Stimulated activated naive B cell treated with anti-CD40 and anti-IgM and Interleukin-4, amounts not matched to agents 10 μg/mL and 1 μg/mL and 100 μg/mL, for 72 hours (primary cell): ENCODE results near the gene NHLRC4.

Experiments
- ATAC-seq, 2 donors: fragments of 150-1000 bp; cut with Tn5 transposase; replicated peaks; 2 replicates each; pipeline ENCODE4 v1.10.0; 2021; ENCODE audit warnings: moderate library complexity in 1 of 2
- DNase-seq: peaks from one replicate; pipeline ENCODE4 v3.0.0; 2021
- H3K27ac Mint-ChIP-seq: one replicate; pipeline ENCODE4 v1.8.0; 2022; ENCODE audit warnings: mild to moderate bottlenecking, mixed read lengths
- H3K27me3 Mint-ChIP-seq, 2 donors: one replicate each; pipeline ENCODE4 v1.8.0; 2022; ENCODE audit warnings: mixed read lengths in 2 of 2
- H3K36me3 Mint-ChIP-seq, 2 donors: one replicate each; pipeline ENCODE4 v1.8.0; 2022; ENCODE audit warnings: mixed read lengths in 2 of 2, mild to moderate bottlenecking in 1 of 2
- H3K4me1 Mint-ChIP-seq, 2 donors: one replicate each; pipeline ENCODE4 v1.8.0; 2022; ENCODE audit warnings: mixed read lengths in 2 of 2, mild to moderate bottlenecking in 1 of 2
- H3K4me3 Mint-ChIP-seq, 2 donors: one replicate each; pipeline ENCODE4 v1.8.0; 2022; ENCODE audit warnings: mild to moderate bottlenecking in 2 of 2, mixed read lengths in 2 of 2, moderate library complexity in 1 of 2
- H3K9me3 Mint-ChIP-seq, 2 donors: one replicate each; pipeline ENCODE4 v1.8.0; 2022; ENCODE audit warnings: mixed read lengths in 2 of 2, mild to moderate bottlenecking in 1 of 2

NHLRC4 gene

GRCh38 chr16:576197-576822 is 9.5 kb downstream of the NHLRC4 start:
- no peak for DNase-seq
- H3K4me1 Mint-ChIP-seq = peaks cover 14 to 17% of the 10 kb centered on the region in 2 donors
- H3K27ac Mint-ChIP-seq = peak overlapping the region; percentile 85
- peaks cover 3 to 9% of the 10 kb centered on the region in 2 donors for H3K36me3 Mint-ChIP-seq
- H3K4me3 Mint-ChIP-seq = no peak overlapping the region
- no peaks in the 10 kb centered on the region for H3K27me3 Mint-ChIP-seq
- H3K9me3 Mint-ChIP-seq = no peaks in the 10 kb centered on the region
- no peak for ATAC-seq

- peak overlapping the region; percentile 85 for H3K27ac Mint-ChIP-seq
- H3K4me1 Mint-ChIP-seq = peaks cover 9 to 12% of the 10 kb centered on the region in 2 donors
- no peaks in the 10 kb centered on the region for H3K27me3 Mint-ChIP-seq
- no peak overlapping the region for H3K4me3 Mint-ChIP-seq
- H3K9me3 Mint-ChIP-seq = no peaks in the 10 kb centered on the region
- H3K36me3 Mint-ChIP-seq = peaks cover 3 to 9% of the 10 kb centered on the region in 2 donors
- ATAC-seq (no peak), DNase-seq (no peak)
These were observed 10.0 kb downstream of the NHLRC4 start for GRCh38 chr16:576823-577201.

GRCh38 chr16:577796-578195 is 11.0 kb downstream of the NHLRC4 start:
- peaks cover 6 to 10% of the 10 kb centered on the region in 2 donors for H3K36me3 Mint-ChIP-seq
- no peaks in the 10 kb centered on the region for H3K9me3 Mint-ChIP-seq
- peak overlapping the region in 1 of 2 donors; percentile 9 for H3K4me3 Mint-ChIP-seq
- H3K27me3 Mint-ChIP-seq = no peaks in the 10 kb centered on the region
- H3K4me1 Mint-ChIP-seq = peaks cover 5 to 8% of the 10 kb centered on the region in 2 donors
- DNase-seq (no peak), ATAC-seq (no peak)
- H3K27ac Mint-ChIP-seq = no peak overlapping the region

GRCh38 chr16:578232-578869 is 11.5 kb downstream of the NHLRC4 start:
- Mint-ChIP-seq H3K27ac (no peak overlapping the region), H3K27me3 (no peaks in the 10 kb centered on the region), H3K36me3 (peaks cover 7 to 10% of the 10 kb centered on the region in 2 donors), H3K4me1 (peaks cover 5 to 8% of the 10 kb centered on the region in 2 donors), H3K4me3 (no peak overlapping the region), H3K9me3 (no peaks in the 10 kb centered on the region)
- DNase-seq (no peak), ATAC-seq (no peak)

- peaks cover 7 to 10% of the 10 kb centered on the region in 2 donors for H3K36me3 Mint-ChIP-seq
- peaks cover 5 to 8% of the 10 kb centered on the region in 2 donors for H3K4me1 Mint-ChIP-seq
- no peaks in the 10 kb centered on the region for H3K27me3 Mint-ChIP-seq
- H3K4me3 Mint-ChIP-seq = peak overlapping the region; percentile 41 to 65
- ATAC-seq (peak; percentile 96), DNase-seq (peak; percentile 63)
- H3K27ac Mint-ChIP-seq = no peak overlapping the region
- H3K9me3 Mint-ChIP-seq = no peaks in the 10 kb centered on the region
These were observed 12.1 kb downstream of the NHLRC4 start for GRCh38 chr16:578870-579405.

- DNase-seq = no peak
- H3K4me3 Mint-ChIP-seq = no peak overlapping the region
- H3K4me1 Mint-ChIP-seq = peaks cover 7 to 10% of the 10 kb centered on the region in 2 donors
- no peak for ATAC-seq
- H3K36me3 Mint-ChIP-seq = peaks cover 7 to 10% of the 10 kb centered on the region in 2 donors
- no peak overlapping the region for H3K27ac Mint-ChIP-seq
- peaks cover 0 to 1% of the 10 kb centered on the region in 2 donors for H3K27me3 Mint-ChIP-seq
- no peaks in the 10 kb centered on the region for H3K9me3 Mint-ChIP-seq
These were observed 13.5 kb downstream of the NHLRC4 start for GRCh38 chr16:580141-580945.

GRCh38 chr16:580946-581498 is 14.2 kb downstream of the NHLRC4 start:
- Mint-ChIP-seq H3K9me3 (no peaks in the 10 kb centered on the region), H3K27ac (no peak overlapping the region), H3K27me3 (peaks cover 4 to 7% of the 10 kb centered on the region in 2 donors), H3K36me3 (peaks cover 7 to 10% of the 10 kb centered on the region in 2 donors), H3K4me3 (no peak overlapping the region), H3K4me1 (peaks cover 11 to 17% of the 10 kb centered on the region in 2 donors)
- DNase-seq = no peak
- ATAC-seq = no peak

- ATAC-seq (no peak), DNase-seq (no peak)
- Mint-ChIP-seq H3K9me3 (no peaks in the 10 kb centered on the region), H3K27me3 (peaks cover 4 to 7% of the 10 kb centered on the region in 2 donors), H3K4me1 (peaks cover 9 to 11% of the 10 kb centered on the region in 2 donors), H3K36me3 (peaks cover 3 to 4% of the 10 kb centered on the region in 2 donors), H3K27ac (no peak overlapping the region), H3K4me3 (no peak overlapping the region)
These were observed 15.4 kb downstream of the NHLRC4 start for GRCh38 chr16:582218-582613.

GRCh38 chr16:582614-583331 is 16.0 kb downstream of the NHLRC4 start:
- peaks cover 12 to 16% of the 10 kb centered on the region in 2 donors for H3K4me1 Mint-ChIP-seq
- no peak overlapping the region for H3K4me3 Mint-ChIP-seq
- H3K27ac Mint-ChIP-seq = no peak overlapping the region
- ATAC-seq (no peak), DNase-seq (no peak)
- H3K9me3 Mint-ChIP-seq = no peaks in the 10 kb centered on the region
- peaks cover 3 to 4% of the 10 kb centered on the region in 2 donors for H3K36me3 Mint-ChIP-seq
- peaks cover 4 to 7% of the 10 kb centered on the region in 2 donors for H3K27me3 Mint-ChIP-seq

GRCh38 chr16:583470-583814 is 16.6 kb downstream of the NHLRC4 start:
- H3K27me3 Mint-ChIP-seq = peaks cover 4 to 7% of the 10 kb centered on the region in 2 donors
- H3K9me3 Mint-ChIP-seq = no peaks in the 10 kb centered on the region
- no peak for DNase-seq
- peaks cover 4 to 9% of the 10 kb centered on the region in 2 donors for H3K36me3 Mint-ChIP-seq
- no peak for ATAC-seq
- no peak overlapping the region for H3K4me3 Mint-ChIP-seq
- peaks cover 12 to 23% of the 10 kb centered on the region in 2 donors for H3K4me1 Mint-ChIP-seq
- H3K27ac Mint-ChIP-seq = no peak overlapping the region

GRCh38 chr16:583815-584591 is 17.2 kb downstream of the NHLRC4 start:
- Mint-ChIP-seq H3K4me1 (peaks cover 11 to 26% of the 10 kb centered on the region in 2 donors), H3K27ac (no peak overlapping the region), H3K27me3 (peaks cover 4 to 7% of the 10 kb centered on the region in 2 donors), H3K9me3 (no peaks in the 10 kb centered on the region), H3K4me3 (no peak overlapping the region), H3K36me3 (peaks cover 6 to 11% of the 10 kb centered on the region in 2 donors)
- no peak for DNase-seq
- ATAC-seq = no peak

GRCh38 chr16:585351-585750 is 18.5 kb downstream of the NHLRC4 start:
- peak overlapping the region; percentile 69 for H3K27ac Mint-ChIP-seq

GRCh38 chr16:586047-586644 is 19.3 kb downstream of the NHLRC4 start:
- no peak for DNase-seq
- no peak overlapping the region for H3K27ac Mint-ChIP-seq

More at GRCh38 chr16:585351-585750, 18.5 kb downstream of the NHLRC4 start:
- Mint-ChIP-seq H3K9me3 (no peaks in the 10 kb centered on the region), H3K4me1 (peaks cover 9 to 26% of the 10 kb centered on the region in 2 donors), H3K4me3 (peak overlapping the region in 1 of 2 donors; percentile 19), H3K27me3 (peaks cover 4 to 7% of the 10 kb centered on the region in 2 donors), H3K36me3 (peaks cover 6 to 11% of the 10 kb centered on the region in 2 donors)
- ATAC-seq (no peak), DNase-seq (no peak)

More at GRCh38 chr16:586047-586644, 19.3 kb downstream of the NHLRC4 start:
- no peak for ATAC-seq
- H3K36me3 Mint-ChIP-seq = peaks cover 6 to 11% of the 10 kb centered on the region in 2 donors
- H3K27me3 Mint-ChIP-seq = peaks cover 4 to 7% of the 10 kb centered on the region in 2 donors
- no peaks in the 10 kb centered on the region for H3K9me3 Mint-ChIP-seq
- H3K4me1 Mint-ChIP-seq = peaks cover 16 to 34% of the 10 kb centered on the region in 2 donors
- peak overlapping the region in 1 of 2 donors; percentile 39 for H3K4me3 Mint-ChIP-seq
